ENCODE data around the gene SIMC1. TPM values are rescaled to one million over a fixed set of nuclear protein-coding genes. Genes with fewer than 3 reads are reported as not detected.

Gene SIMC1
- total RNA-seq, 1 experiment from 2014 or later, result 17.9 TPM

- TF ChIP-seq ZNF416 (CRISPR knock-in tag; IDR thresholded peaks at IDR 0.05) (no peak), CREB1 (CRISPR knock-in tag; IDR thresholded peaks at IDR 0.05) (no peak), NFE2L1 (CRISPR knock-in tag; IDR thresholded peaks at IDR 0.05) (no peak), HMGA2 (CRISPR knock-in tag; IDR thresholded peaks at IDR 0.05) (no peak), ZNF219 (CRISPR knock-in tag; IDR thresholded peaks at IDR 0.05; ENCODE audit: borderline replicate concordance) (no peak)
- Mint-ChIP-seq H3K36me3 (peaks cover 7% of the 10 kb centered on the region; the same call in 1 of the 2 replicates), H3K4me1 (peaks cover 4% of the 10 kb centered on the region), H3K27ac (no peak overlapping the region), H3K4me3 (no peak overlapping the region), H3K9me3 (no peaks in the 10 kb centered on the region), H3K27me3 (ENCODE audit: low read depth) (peaks cover 36% of the 10 kb centered on the region)
- POLR2A ChIA-PET, result no interaction called here
- CTCF ChIA-PET, result no interaction called here
- ATAC-seq (no peak), DNase-seq (ENCODE audit: low spot score) (no peak)
Measured at GRCh38 chr5:176368726-176369125, 130.5 kb downstream of the SIMC1 start.

GRCh38 chr5:176369934-176370711 lies 131.9 kb downstream of the SIMC1 start:
- H3K36me3 Mint-ChIP-seq, result peaks cover 7% of the 10 kb centered on the region; the same call in 1 of the 2 replicates
- CTCF ChIA-PET, result no interaction called here
- no peaks in the 10 kb centered on the region for H3K9me3 Mint-ChIP-seq
- H3K4me3 Mint-ChIP-seq, result no peak overlapping the region
- POLR2A ChIA-PET, result no interaction called here
- no peak for TF ChIP-seq ZNF532 (CRISPR knock-in tag; IDR thresholded peaks at IDR 0.05; ENCODE audit: borderline replicate concordance)
- H3K27me3 Mint-ChIP-seq (ENCODE audit: low read depth), result peaks cover 23% of the 10 kb centered on the region
- H3K27ac Mint-ChIP-seq, result no peak overlapping the region
- H3K4me1 Mint-ChIP-seq, result peaks cover 4% of the 10 kb centered on the region
- ATAC-seq, result no peak
- DNase-seq (ENCODE audit: low spot score), result no peak

GRCh38 chr5:176371621-176372539 lies 133.7 kb downstream of the SIMC1 start:
- Mint-ChIP-seq H3K4me3 (no peak overlapping the region), H3K4me1 (no peaks in the 10 kb centered on the region), H3K36me3 (peaks cover 7% of the 10 kb centered on the region; the same call in 1 of the 2 replicates), H3K27ac (no peak overlapping the region), H3K9me3 (no peaks in the 10 kb centered on the region), H3K27me3 (ENCODE audit: low read depth) (peaks cover 13% of the 10 kb centered on the region)
- TF ChIP-seq ELF4 (CRISPR knock-in tag; IDR thresholded peaks at IDR 0.05; ENCODE audit: low read depth) (no peak), ZNF232 (CRISPR knock-in tag; IDR thresholded peaks at IDR 0.05) (no peak), AR (CRISPR knock-in tag; IDR thresholded peaks at IDR 0.05) (no peak), FOXJ3 (CRISPR knock-in tag; IDR thresholded peaks at IDR 0.05; ENCODE audit: borderline replicate concordance) (no peak), ZNF423 (CRISPR knock-in tag; IDR thresholded peaks at IDR 0.05) (no peak), ZNF138 (CRISPR knock-in tag; conservative IDR thresholded peaks at IDR 0.05) (no peak), JUN (CRISPR knock-in tag; IDR thresholded peaks at IDR 0.05) (no peak), NR3C1 (CRISPR knock-in tag; conservative IDR thresholded peaks at IDR 0.05; ENCODE audit: low read depth) (no peak), ZNF671 (CRISPR knock-in tag; IDR thresholded peaks at IDR 0.05) (no peak), NFATC4 (CRISPR knock-in tag; IDR thresholded peaks at IDR 0.05) (no peak), CREB1 (CRISPR knock-in tag; IDR thresholded peaks at IDR 0.05) (no peak), JAZF1 (CRISPR knock-in tag; IDR thresholded peaks at IDR 0.05) (no peak), ZNF121 (CRISPR knock-in tag; IDR thresholded peaks at IDR 0.05) (no peak), NR2C2 (CRISPR knock-in tag; IDR thresholded peaks at IDR 0.05) (no peak), ATF1 (CRISPR knock-in tag; IDR thresholded peaks at IDR 0.05) (no peak), GTF2I (CRISPR knock-in tag; conservative IDR thresholded peaks at IDR 0.05) (no peak), IRF2 (CRISPR knock-in tag; IDR thresholded peaks at IDR 0.05; ENCODE audit: borderline replicate concordance, low read depth) (no peak), HMGA2 (CRISPR knock-in tag; IDR thresholded peaks at IDR 0.05) (no peak), ATF3 (CRISPR knock-in tag; conservative IDR thresholded peaks at IDR 0.05) (no peak)
- no peak for DNase-seq (ENCODE audit: low spot score)
- CTCF ChIA-PET, result interaction anchor here (0.5 to 0.9 kb wide), 2 partner anchors 89 to 500 kb away, joined by 3 to 4 read pairs; partner anchors contain the start of gene CPLX2
- POLR2A ChIA-PET, result no interaction called here
- ATAC-seq, result no peak
